IMR-90 (cell line): ENCODE measurements around the gene CAVIN2. TPM values are rescaled to one million over a fixed set of nuclear protein-coding genes. Genes with fewer than 3 reads are reported as not detected.
A peak's percentile ranks its signal among the peaks of the same experiment; 100 is the strongest.

Source experiments
- ATAC-seq: fragments of 200-7000 bp; cut with Tn5 transposase; 2 replicates; pipeline ENCODE4 v1.9.1; 2020; ENCODE audit warnings: low read depth, mild to moderate bottlenecking, moderate library complexity
- BruUV-seq: library from RNA; stranded (reverse); fragments of 400-500 nt; replicated peaks from 2 replicates; lab custom pipeline; 2021; lab: Mats Ljungman, UMichigan
- CTCF ChIA-PET: fragments of 300-600 bp; formaldehyde crosslinking; extraction: SDS; loops from one replicate; lab custom pipeline; 2021; ENCODE audit warnings: antibody characterized with exemption; lab: Yijun Ruan, JAX
- POLR2A ChIA-PET: fragments of 300-600 bp; sonication (Branson Sonifier 250); formaldehyde crosslinking; loops from one replicate; lab custom pipeline; 2022; ENCODE audit warnings: antibody characterized with exemption; ENCODE audit not compliant: unreplicated experiment; lab: Charles Lee
- DNase-seq: peaks from one replicate; pipeline ENCODE4 v3.0.0; 2013
- H2AFZ ChIP-seq: replicated peaks from 2 replicates; pipeline ENCODE3; 2013; ENCODE audit warnings: low read length, mild to moderate bottlenecking; ENCODE audit not compliant: poor library complexity
- H2AK5ac ChIP-seq: 2 replicates; pipeline ENCODE4 v1.6.1; 2013; ENCODE audit warnings: low read depth, low read length, inconsistent platforms
- H2AK9ac ChIP-seq: replicated peaks from 2 replicates; pipeline ENCODE3; 2013; ENCODE audit warnings: mild to moderate bottlenecking, low read depth, low read length, moderate library complexity; ENCODE audit not compliant: poor library complexity
- H2BK120ac ChIP-seq: 2 replicates; pipeline ENCODE4 v1.6.1; 2013; ENCODE audit warnings: low read depth, low read length, inconsistent platforms
- H2BK15ac ChIP-seq: 3 replicates; pipeline ENCODE4 v1.6.1; 2013; ENCODE audit warnings: low read depth, low read length, inconsistent platforms
- H2BK20ac ChIP-seq: 2 replicates; pipeline ENCODE4 v1.6.1; 2013; ENCODE audit warnings: low read depth, mild to moderate bottlenecking, inconsistent platforms, low read length, moderate library complexity
- H2BK5ac ChIP-seq: 2 replicates; pipeline ENCODE4 v1.6.1; 2013; ENCODE audit warnings: mild to moderate bottlenecking, low read depth, low read length, inconsistent platforms; ENCODE audit not compliant: poor library complexity, severe bottlenecking
- H3K14ac ChIP-seq: replicated peaks from 2 replicates; pipeline ENCODE4 v1.6.1; 2013; ENCODE audit warnings: low read depth, low read length, inconsistent platforms
- H3K18ac ChIP-seq: 2 replicates; pipeline ENCODE4 v1.6.1; 2013; ENCODE audit warnings: low read depth, low read length, control low read depth
- H3K23ac ChIP-seq: 2 replicates; pipeline ENCODE4 v1.6.1; 2013; ENCODE audit warnings: low read depth, low read length, inconsistent platforms
- H3K27ac ChIP-seq: 2 replicates; pipeline ENCODE4 v1.5.1; 2013; ENCODE audit warnings: mild to moderate bottlenecking, control low read depth, low read length; ENCODE audit not compliant: insufficient read depth
- H3K27me3 ChIP-seq: 2 replicates; pipeline ENCODE4 v1.6.1; 2013; ENCODE audit warnings: low read length; ENCODE audit not compliant: control insufficient read depth, insufficient read depth
- H3K36me3 ChIP-seq: 2 replicates; pipeline ENCODE4 v1.6.1; 2013; ENCODE audit warnings: low read length, mixed read lengths; ENCODE audit not compliant: control insufficient read depth, insufficient read depth
- H3K4ac ChIP-seq: 2 replicates; pipeline ENCODE4 v1.6.1; 2013; ENCODE audit warnings: low read depth, low read length, inconsistent platforms
- H3K4me1 ChIP-seq: 2 replicates; pipeline ENCODE4 v1.6.1; 2013; ENCODE audit warnings: low read length, mixed read lengths; ENCODE audit not compliant: control insufficient read depth, insufficient read depth
- H3K4me2 ChIP-seq: 2 replicates; pipeline ENCODE4 v1.6.1; 2013; ENCODE audit warnings: low read depth, mild to moderate bottlenecking, control low read depth, low read length, moderate library complexity
- H3K4me3 ChIP-seq: 2 replicates; pipeline ENCODE4 v1.5.1; 2013; ENCODE audit warnings: low read depth, mild to moderate bottlenecking, control low read depth, low read length, moderate library complexity; ENCODE audit not compliant: insufficient read depth
- H3K56ac ChIP-seq: 2 replicates; pipeline ENCODE4 v1.6.1; 2013; ENCODE audit warnings: low read length, inconsistent platforms; ENCODE audit not compliant: insufficient read depth; ENCODE audit errors: extremely low read depth
- H3K79me1 ChIP-seq, 2 experiments: 2 replicates each; pipeline ENCODE4 v1.6.1; 2013; ENCODE audit warnings: low read length in 2 of 2, inconsistent platforms in 1 of 2, low read depth in 1 of 2
- H3K9ac ChIP-seq: 2 replicates; pipeline ENCODE4 v1.6.1; 2013; ENCODE audit warnings: low read depth, low read length, control low read depth
- H3K9me1 ChIP-seq: 2 replicates; pipeline ENCODE4 v1.6.1; 2013; ENCODE audit warnings: low read length, inconsistent platforms; ENCODE audit not compliant: insufficient read depth
- H3K9me3 ChIP-seq: 2 replicates; pipeline ENCODE4 v1.6.1; 2013; ENCODE audit warnings: low read length; ENCODE audit not compliant: control insufficient read depth, insufficient read depth
- H4K20me1 ChIP-seq: 2 replicates; pipeline ENCODE4 v1.6.1; 2013; ENCODE audit warnings: low read length, inconsistent platforms; ENCODE audit not compliant: insufficient read depth
- H4K5ac ChIP-seq: 2 replicates; pipeline ENCODE4 v1.6.1; 2013; ENCODE audit warnings: mild to moderate bottlenecking, low read depth, low read length, control low read depth
- H4K8ac ChIP-seq, 2 experiments: 2 replicates each; pipeline ENCODE4 v1.6.1; 2013; ENCODE audit warnings: low read depth in 2 of 2, low read length in 2 of 2, control low read depth in 1 of 2, inconsistent platforms in 1 of 2
- H4K91ac ChIP-seq: 2 replicates; pipeline ENCODE4 v1.6.1; 2013; ENCODE audit warnings: low read depth, low read length, inconsistent platforms; ENCODE audit not compliant: insufficient read depth
- CEBPB ChIP-seq: IDR thresholded peaks from 2 replicates; pipeline ENCODE4 v1.6.1; 2012; ENCODE audit warnings: low read depth, low read length, improper control_type of control experiment
- CHD1 ChIP-seq: IDR thresholded peaks from 2 replicates; pipeline ENCODE4 v1.6.1; 2012; ENCODE audit warnings: low read depth, low read length, improper control_type of control experiment
- CTCF ChIP-seq: conservative IDR thresholded peaks from 2 replicates; pipeline ENCODE4 v1.5.1; 2012; ENCODE audit warnings: mild to moderate bottlenecking, low read depth, low read length, improper control_type of control experiment
- ELK1 ChIP-seq: fragments of 150-350 bp; IDR thresholded peaks from 2 replicates; pipeline ENCODE4 v1.6.1; 2016; ENCODE audit warnings: low read depth, mild to moderate bottlenecking, low read length, moderate library complexity, borderline replicate concordance
- MAFK ChIP-seq: IDR thresholded peaks from 2 replicates; pipeline ENCODE4 v1.6.1; 2012; ENCODE audit warnings: low read depth, low read length, improper control_type of control experiment
- MAZ ChIP-seq: IDR thresholded peaks from 2 replicates; pipeline ENCODE4 v1.6.1; 2012; ENCODE audit warnings: low read depth, mild to moderate bottlenecking, low read length, improper control_type of control experiment, moderate library complexity, borderline replicate concordance
- POLR2A ChIP-seq: IDR thresholded peaks from 2 replicates; pipeline ENCODE4 v1.6.1; 2012; ENCODE audit warnings: mild to moderate bottlenecking, low read depth, low read length
- RAD21 ChIP-seq: IDR thresholded peaks from 2 replicates; pipeline ENCODE4 v1.6.1; 2012; ENCODE audit warnings: low read length, improper control_type of control experiment
- RCOR1 ChIP-seq: IDR thresholded peaks from 2 replicates; pipeline ENCODE4 v1.6.1; 2012; ENCODE audit warnings: mild to moderate bottlenecking, low read length, improper control_type of control experiment; ENCODE audit not compliant: insufficient replicate concordance
- RFX5 ChIP-seq: IDR thresholded peaks from 2 replicates; pipeline ENCODE4 v1.8.0; 2012; ENCODE audit warnings: low read depth, mild to moderate bottlenecking, low read length, moderate library complexity
- SMC3 ChIP-seq: fragments of 150-350 bp; IDR thresholded peaks from 2 replicates; pipeline ENCODE4 v1.6.1; 2016; ENCODE audit warnings: low read depth, mild to moderate bottlenecking, antibody characterized with exemption, low read length, moderate library complexity
- USF2 ChIP-seq: fragments of 150-350 bp; IDR thresholded peaks from 2 replicates; pipeline ENCODE4 v1.6.1; 2017; ENCODE audit warnings: mild to moderate bottlenecking, antibody characterized with exemption, low read length, low read depth
- WGBS, 2 experiments: methylation state at CpG; one replicate each; pipeline versions ENCODE4 v1.1.5 to v1.1.7; 2013; ENCODE audit warnings: missing lambda C conversion rate in 2 of 2; ENCODE audit not compliant: insufficient read length in 1 of 2; ENCODE audit errors: extremely low coverage in 2 of 2; 5-methylcytosine and 5-hydroxymethylcytosine counted together
- dilution Hi-C: fragments of 300-500 bp; cut with HindIII; formaldehyde crosslinking; loops from one replicate; pipeline ENCODE4 v1.14.3; 2018; ENCODE audit warnings: low sequenced_read_pairs; ENCODE audit not compliant: unreplicated experiment
- in situ Hi-C: fragments of 300-500 bp; cut with MboI; formaldehyde crosslinking; loops from 3 replicates; pipeline ENCODE4 v1.14.3; 2019; ENCODE audit warnings: low sequenced_read_pairs, inconsistent platforms, mixed read lengths
- intact Hi-C: fragments of 100-400 bp; cut with micrococcal nuclease; formaldehyde crosslinking; loops from 2 replicates; pipeline ENCODE4 v1.10.0; 2022
- polyA plus RNA-seq, 3 experiments: library from polyadenylated mRNA; depleted of rRNA; stranded (reverse); fragments of >200 nt; gene quantifications; 2 replicates each; pipeline ENCODE4 v1.2.3, GENCODE V29; 2012; ENCODE audit warnings: low replicate concordance in 1 of 3
- total RNA-seq: library from RNA; depleted of rRNA; stranded (reverse); fragments of >200 nt; gene quantifications from 2 replicates; pipeline ENCODE4 v1.2.3, GENCODE V29; 2012

Gene CAVIN2
- total and polyA plus RNA-seq, 2 of the 4 experiments (the other 2 are of a cell fraction), result 7.7 to 11.5 TPM

- no peaks in the 10 kb centered on the region; the same call in 1 of the 2 replicates for H3K9me3 ChIP-seq
- H3K9me1 ChIP-seq, result peaks cover 12% of the 10 kb centered on the region
- H2AK9ac ChIP-seq, result no peak overlapping the region
- H3K4me2 ChIP-seq, result no peak overlapping the region
- WGBS, 2 experiments, result no CpG with 5 or more reads among the region's 2 CpGs
- dilution Hi-C loops (no loop called here), in situ Hi-C loops (no loop called here), intact Hi-C loops (no loop called here)
- H3K4ac ChIP-seq, result peak overlapping the region; percentile 88
- H4K20me1 ChIP-seq, result no peaks in the 10 kb centered on the region
- H2BK15ac ChIP-seq, result peak overlapping the region; percentile 93; the same call in 2 of the 3 replicates
- DNase-seq, result no peak
- H4K91ac ChIP-seq, result peak overlapping the region; percentile 46; the same call in 1 of the 2 replicates
- H3K79me1 ChIP-seq, result no peaks in the 10 kb centered on the region
- ATAC-seq, result no peak
- no TSS peak for BruUV-seq
- no peak overlapping the region for H2AFZ ChIP-seq
- H2BK20ac ChIP-seq, result peak overlapping the region; percentile 92
- peak overlapping the region; percentile 67 for H3K14ac ChIP-seq
- H3K56ac ChIP-seq, result no peak overlapping the region
- no peak overlapping the region for H3K4me3 ChIP-seq
- H2BK5ac ChIP-seq, result no peak overlapping the region
- H3K27me3 ChIP-seq, result no peaks in the 10 kb centered on the region
- H3K36me3 ChIP-seq, result no peaks in the 10 kb centered on the region
- H3K18ac ChIP-seq, result peak overlapping the region; percentile 76; the same call in 1 of the 2 replicates
- ChIA-PET CTCF (interaction anchor here (0.9 kb wide), 1 partner anchor 26 kb away, joined by 3 read pairs; no protein-coding TSS in a partner anchor), POLR2A (no interaction called here)
- H3K9ac ChIP-seq, result no peak overlapping the region
- 0 out of 2 replicates have a peak overlapping the region, but pooled peaks have one; percentile 17 for H2AK5ac ChIP-seq
- H2BK120ac ChIP-seq, result peak overlapping the region; percentile 90
- H3K4me1 ChIP-seq, result peaks cover 10% of the 10 kb centered on the region
- peak overlapping the region; percentile 61; the same call in 1 of the 2 replicates for H4K5ac ChIP-seq
- no peak for TF ChIP-seq CTCF
- TF ChIP-seq ELK1, result no peak
- no peak for TF ChIP-seq POLR2A
- no peak for TF ChIP-seq MAFK
- TF ChIP-seq RAD21, result no peak
- no peak for TF ChIP-seq CHD1
- no peak for TF ChIP-seq RFX5
- TF ChIP-seq CEBPB, result no peak
- TF ChIP-seq RCOR1, result no peak
- TF ChIP-seq MAZ, result no peak
- TF ChIP-seq SMC3, result no peak
- TF ChIP-seq USF2, result no peak
- 0 out of 2 replicates have a peak overlapping the region, but pooled peaks have one; percentile 1 for H3K23ac ChIP-seq
- H4K8ac ChIP-seq, result peak overlapping the region; percentile 66 to 72; a peak in 2 of 4 replicates
- H3K27ac ChIP-seq, result no peak overlapping the region; the same call in 1 of the 2 replicates
Observed at GRCh38 chr2:191895743-191896142, 48.9 kb upstream of the CAVIN2 start.
